ENCODE data around the gene C13orf46. TPM values are rescaled to one million over a fixed set of nuclear protein-coding genes. Genes with fewer than 3 reads are reported as not detected.

Gene C13orf46
- total RNA-seq, 1 experiment from 2014 or later: 0.33 TPM

- Mint-ChIP-seq H3K4me1 (ENCODE audit: low read depth, unreplicated experiment) (no peaks in the 10 kb centered on the region), H3K27me3 (ENCODE audit: unreplicated experiment) (no peaks in the 10 kb centered on the region), H3K27ac (ENCODE audit: unreplicated experiment) (no peak overlapping the region), H3K36me3 (ENCODE audit: insufficient read depth, unreplicated experiment) (no peaks in the 10 kb centered on the region), H3K4me3 (ENCODE audit: low read depth, unreplicated experiment) (no peak overlapping the region), H3K9me3 (ENCODE audit: low read depth, unreplicated experiment) (peaks cover 4% of the 10 kb centered on the region)
- TF ChIP-seq, protein P1, sequence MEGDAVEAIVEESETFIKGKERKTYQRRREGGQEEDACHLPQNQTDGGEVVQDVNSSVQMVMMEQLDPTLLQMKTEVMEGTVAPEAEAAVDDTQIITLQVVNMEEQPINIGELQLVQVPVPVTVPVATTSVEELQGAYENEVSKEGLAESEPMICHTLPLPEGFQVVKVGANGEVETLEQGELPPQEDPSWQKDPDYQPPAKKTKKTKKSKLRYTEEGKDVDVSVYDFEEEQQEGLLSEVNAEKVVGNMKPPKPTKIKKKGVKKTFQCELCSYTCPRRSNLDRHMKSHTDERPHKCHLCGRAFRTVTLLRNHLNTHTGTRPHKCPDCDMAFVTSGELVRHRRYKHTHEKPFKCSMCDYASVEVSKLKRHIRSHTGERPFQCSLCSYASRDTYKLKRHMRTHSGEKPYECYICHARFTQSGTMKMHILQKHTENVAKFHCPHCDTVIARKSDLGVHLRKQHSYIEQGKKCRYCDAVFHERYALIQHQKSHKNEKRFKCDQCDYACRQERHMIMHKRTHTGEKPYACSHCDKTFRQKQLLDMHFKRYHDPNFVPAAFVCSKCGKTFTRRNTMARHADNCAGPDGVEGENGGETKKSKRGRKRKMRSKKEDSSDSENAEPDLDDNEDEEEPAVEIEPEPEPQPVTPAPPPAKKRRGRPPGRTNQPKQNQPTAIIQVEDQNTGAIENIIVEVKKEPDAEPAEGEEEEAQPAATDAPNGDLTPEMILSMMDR (IDR thresholded peaks at IDR 0.05; ENCODE audit: unreplicated experiment): no peak
- CTCF ChIA-PET: no interaction called here
- intact Hi-C loops (cut with micrococcal nuclease; ENCODE audit: unreplicated experiment): no loop called here
- BruUV-seq (replicated peaks): no TSS peak
- no peak for DNase-seq
Observed at GRCh38 chr13:113996081-113996911, 22.4 kb upstream of the C13orf46 start.

DNA sequence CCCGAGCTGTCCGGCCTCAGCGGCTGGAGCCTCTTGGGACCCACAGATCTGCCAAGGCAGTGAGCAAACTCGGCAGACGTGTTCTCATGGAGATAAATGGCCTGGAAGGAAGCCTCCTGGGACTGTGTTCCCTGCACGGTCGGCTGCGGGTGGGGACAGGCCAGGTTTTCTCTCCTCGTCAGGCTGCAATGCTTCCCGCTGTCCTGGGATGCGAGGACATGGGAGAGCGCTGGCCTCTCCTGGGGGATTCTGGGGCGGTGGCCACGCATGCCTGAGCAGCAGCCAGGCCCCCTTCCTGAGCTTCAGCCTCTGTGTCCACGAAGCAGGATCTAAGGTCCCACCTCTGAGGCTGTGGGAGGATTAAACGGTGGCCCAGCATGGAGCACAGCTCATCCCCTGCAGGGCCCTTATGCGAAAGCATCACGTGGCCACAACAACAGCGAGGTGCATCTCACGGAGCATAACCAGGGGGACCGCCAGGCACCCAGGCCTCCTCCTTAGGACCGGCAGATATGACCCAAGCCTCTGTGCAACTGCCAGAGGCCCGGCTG lies 21.2 kb upstream of the C13orf46 start:
- TF ChIP-seq, protein P1 (IDR thresholded peaks at IDR 0.05; ENCODE audit: unreplicated experiment): no peak
- intact Hi-C loops (cut with micrococcal nuclease; ENCODE audit: unreplicated experiment): no loop called here
- Mint-ChIP-seq H3K9me3 (ENCODE audit: low read depth, unreplicated experiment) (peaks cover 4% of the 10 kb centered on the region), H3K27ac (ENCODE audit: unreplicated experiment) (no peak overlapping the region), H3K4me3 (ENCODE audit: low read depth, unreplicated experiment) (no peak overlapping the region), H3K4me1 (ENCODE audit: low read depth, unreplicated experiment) (no peaks in the 10 kb centered on the region), H3K27me3 (ENCODE audit: unreplicated experiment) (no peaks in the 10 kb centered on the region), H3K36me3 (ENCODE audit: insufficient read depth, unreplicated experiment) (peaks cover under 1% of the 10 kb centered on the region)
- CTCF ChIA-PET: no interaction called here
- BruUV-seq (replicated peaks): no TSS peak
- DNase-seq: no peak

- Mint-ChIP-seq H3K36me3 (ENCODE audit: insufficient read depth, unreplicated experiment) (peaks cover 4% of the 10 kb centered on the region), H3K4me1 (ENCODE audit: low read depth, unreplicated experiment) (no peaks in the 10 kb centered on the region), H3K4me3 (ENCODE audit: low read depth, unreplicated experiment) (no peak overlapping the region), H3K27ac (ENCODE audit: unreplicated experiment) (no peak overlapping the region), H3K27me3 (ENCODE audit: unreplicated experiment) (no peaks in the 10 kb centered on the region), H3K9me3 (ENCODE audit: low read depth, unreplicated experiment) (peaks cover 4% of the 10 kb centered on the region)
- no peak for DNase-seq
- CTCF ChIA-PET: no interaction called here
- BruUV-seq (replicated peaks): no TSS peak
- intact Hi-C loops (cut with micrococcal nuclease; ENCODE audit: unreplicated experiment): no loop called here
- TF ChIP-seq, protein P1 (IDR thresholded peaks at IDR 0.05; ENCODE audit: unreplicated experiment): no peak
Observed at GRCh38 chr13:113992276-113993005, 18.6 kb upstream of the C13orf46 start.

DNA sequence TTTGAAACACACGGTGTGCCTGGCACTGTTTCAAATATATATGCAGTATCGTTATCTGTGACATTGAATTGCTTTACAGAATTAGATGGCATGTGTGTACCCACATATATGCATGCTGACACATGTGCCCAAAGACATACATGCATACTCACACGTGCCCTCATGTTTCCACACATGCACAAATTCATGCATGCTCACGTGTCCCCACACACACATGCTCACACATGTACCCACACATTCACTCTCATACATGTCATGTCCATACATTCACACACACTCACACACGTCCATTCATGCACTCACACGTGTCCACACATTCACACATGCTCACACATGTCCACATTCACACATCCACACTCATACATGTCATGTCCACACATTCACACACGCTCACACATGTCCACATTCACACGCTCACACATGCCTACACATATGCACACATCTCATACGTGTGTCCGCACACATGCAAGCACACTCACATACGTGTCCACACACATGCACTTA lies 17.9 kb upstream of the C13orf46 start:
- H3K4me3 Mint-ChIP-seq (ENCODE audit: low read depth, unreplicated experiment): no peak overlapping the region
- intact Hi-C loops (cut with micrococcal nuclease; ENCODE audit: unreplicated experiment): no loop called here
- TF ChIP-seq, protein P1 (IDR thresholded peaks at IDR 0.05; ENCODE audit: unreplicated experiment): no peak
- no peaks in the 10 kb centered on the region for H3K4me1 Mint-ChIP-seq (ENCODE audit: low read depth, unreplicated experiment)
- DNase-seq: no peak
- no peaks in the 10 kb centered on the region for H3K27me3 Mint-ChIP-seq (ENCODE audit: unreplicated experiment)
- BruUV-seq (replicated peaks): no TSS peak
- CTCF ChIA-PET: no interaction called here
- H3K36me3 Mint-ChIP-seq (ENCODE audit: insufficient read depth, unreplicated experiment): peaks cover 4% of the 10 kb centered on the region
- H3K9me3 Mint-ChIP-seq (ENCODE audit: low read depth, unreplicated experiment): peaks cover 4% of the 10 kb centered on the region
- H3K27ac Mint-ChIP-seq (ENCODE audit: unreplicated experiment): no peak overlapping the region
